Measurements from ENCODE around the gene TRIB2. TPM values are rescaled to one million over a fixed set of nuclear protein-coding genes. Genes with fewer than 3 reads are reported as not detected.

The TRIB2 gene
- total and polyA plus RNA-seq, 2 donors (not counting 3 experiments of a cell fraction or from before 2014, with no cell fraction given), result 15.8 to 20.5 TPM

DNA sequence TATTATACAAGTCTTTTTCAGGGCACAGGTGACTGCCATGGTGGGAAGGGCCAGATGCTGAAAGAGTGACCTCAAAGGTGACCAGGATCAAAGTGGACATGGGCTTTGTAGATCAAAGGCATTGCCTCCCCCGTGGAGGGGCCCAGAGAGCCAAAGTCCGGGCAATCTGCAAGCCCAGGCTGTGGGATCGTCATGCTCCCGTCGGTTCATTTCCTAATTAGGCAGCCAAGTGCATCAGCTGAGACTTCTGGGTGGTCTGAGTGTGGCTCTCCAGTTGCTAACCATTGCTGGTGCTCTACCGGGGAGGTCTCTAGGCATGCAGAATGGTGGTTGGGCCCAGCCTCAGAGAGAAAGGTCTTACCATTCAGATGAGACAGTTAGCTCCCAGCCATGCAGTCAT, 61.6 kb downstream of the TRIB2 start:
- H2AFZ ChIP-seq (ENCODE audit: low read depth, low read length), result no peak overlapping the region
- no peak overlapping the region for H3K4me3 ChIP-seq (replicated peaks in 1 of 3; ENCODE audit: insufficient read depth in 1 of 3, low read depth in 1 of 3, low read length in 3 of 3)
- H3K36me3 ChIP-seq (ENCODE audit: control insufficient read depth in 2 of 2, extremely low read depth in 1 of 2, insufficient read depth in 2 of 2, low read length in 2 of 2), result no peaks in the 10 kb centered on the region
- no peaks in the 10 kb centered on the region for H4K20me1 ChIP-seq (replicated peaks; ENCODE audit: control insufficient read depth, extremely low read depth, insufficient read depth, low read length)
- ChIA-PET POLR2A (no interaction called here), CTCF (no interaction called here)
- no peak overlapping the region for H3K4me2 ChIP-seq (ENCODE audit: insufficient read depth, low read length)
- no peaks in the 10 kb centered on the region for H3K9me3 ChIP-seq (replicated peaks; ENCODE audit: control insufficient read depth, insufficient read depth, low read length)
- FAIRE-seq (no peak), DNase-seq (ENCODE audit: low read depth, low spot score) (no peak)
- no peak overlapping the region for H3K27ac ChIP-seq (ENCODE audit: insufficient read depth, low read depth, low read length)
- no peaks in the 10 kb centered on the region for H3K27me3 ChIP-seq (ENCODE audit: control insufficient read depth in 2 of 2, insufficient read depth in 2 of 2, low read length in 2 of 2)
- no peaks in the 10 kb centered on the region for H3K9me1 ChIP-seq (replicated peaks; ENCODE audit: control insufficient read depth, extremely low read depth, insufficient read depth, low read length)
- H3K9ac ChIP-seq (replicated peaks; ENCODE audit: extremely low read depth, insufficient read depth, low read length), result no peak overlapping the region
- TF ChIP-seq MYC (IDR thresholded peaks at IDR 0.05; ENCODE audit: low read depth, low read length) (no peak), POLR2A (IDR thresholded peaks at IDR 0.05; ENCODE audit: low read depth, low read length) (no peak), GATA2 (IDR thresholded peaks at IDR 0.05; ENCODE audit: insufficient read depth, insufficient read length, low read depth, low read length) (no peak), FOS (IDR thresholded peaks at IDR 0.05; ENCODE audit: borderline replicate concordance, insufficient read depth, low read length) (no peak), JUN (IDR thresholded peaks at IDR 0.05; ENCODE audit: borderline replicate concordance, insufficient read depth, insufficient read length, low read depth) (no peak)
- TF ChIP-seq, protein P1, sequence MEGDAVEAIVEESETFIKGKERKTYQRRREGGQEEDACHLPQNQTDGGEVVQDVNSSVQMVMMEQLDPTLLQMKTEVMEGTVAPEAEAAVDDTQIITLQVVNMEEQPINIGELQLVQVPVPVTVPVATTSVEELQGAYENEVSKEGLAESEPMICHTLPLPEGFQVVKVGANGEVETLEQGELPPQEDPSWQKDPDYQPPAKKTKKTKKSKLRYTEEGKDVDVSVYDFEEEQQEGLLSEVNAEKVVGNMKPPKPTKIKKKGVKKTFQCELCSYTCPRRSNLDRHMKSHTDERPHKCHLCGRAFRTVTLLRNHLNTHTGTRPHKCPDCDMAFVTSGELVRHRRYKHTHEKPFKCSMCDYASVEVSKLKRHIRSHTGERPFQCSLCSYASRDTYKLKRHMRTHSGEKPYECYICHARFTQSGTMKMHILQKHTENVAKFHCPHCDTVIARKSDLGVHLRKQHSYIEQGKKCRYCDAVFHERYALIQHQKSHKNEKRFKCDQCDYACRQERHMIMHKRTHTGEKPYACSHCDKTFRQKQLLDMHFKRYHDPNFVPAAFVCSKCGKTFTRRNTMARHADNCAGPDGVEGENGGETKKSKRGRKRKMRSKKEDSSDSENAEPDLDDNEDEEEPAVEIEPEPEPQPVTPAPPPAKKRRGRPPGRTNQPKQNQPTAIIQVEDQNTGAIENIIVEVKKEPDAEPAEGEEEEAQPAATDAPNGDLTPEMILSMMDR (IDR thresholded peaks at IDR 0.05; ENCODE audit: extremely low read depth in 1 of 2, insufficient read depth in 1 of 2, low read depth in 1 of 2, low read length in 2 of 2), result no peak
- no TSS peak for BruUV-seq (replicated peaks)
- H3K4me1 ChIP-seq (ENCODE audit: control insufficient read depth, extremely low read depth, insufficient read depth, low read length), result no peaks in the 10 kb centered on the region
- dilution Hi-C loops (cut with MboI; ENCODE audit: extremely low pct_ligation_motif_present, low sequenced_read_pairs) (no loop called here), intact Hi-C loops (cut with micrococcal nuclease) (no loop called here)
- no peaks in the 10 kb centered on the region for H3K79me2 ChIP-seq (ENCODE audit: control insufficient read depth, insufficient read depth, low read length)
